GM20000 (cell line): ENCODE data around the gene WWTR1.

ENCODE experiments used
- DNase-seq: peaks from one replicate; pipeline ENCODE4 v3.0.0; 2012; ENCODE audit warnings: low spot score
- CTCF ChIP-seq: IDR thresholded peaks from 2 replicates; pipeline ENCODE4 v1.5.1; 2012; ENCODE audit warnings: mild to moderate bottlenecking, control low read depth; ENCODE audit errors: extremely low read depth, missing control alignments

The WWTR1 gene

GRCh38 chr3:149532489-149533180 lies 125.2 kb downstream of the WWTR1 start:
- DNase-seq: peak; percentile 11
- no peak for TF ChIP-seq CTCF

GRCh38 chr3:149529099-149529498 lies 128.7 kb downstream of the WWTR1 start:
- no peak for TF ChIP-seq CTCF
- no peak for DNase-seq

GRCh38 chr3:149528340-149528650 lies 129.5 kb downstream of the WWTR1 start:
- no peak for DNase-seq
- no peak for TF ChIP-seq CTCF

GRCh38 chr3:149527531-149528339 lies 130.1 kb downstream of the WWTR1 start:
- DNase-seq: no peak
- TF ChIP-seq CTCF: no peak

- no peak for TF ChIP-seq CTCF
- DNase-seq: no peak
Measured at GRCh38 chr3:149523512-149524299, 134.1 kb downstream of the WWTR1 start.

- no peak for DNase-seq
- no peak for TF ChIP-seq CTCF
Measured at GRCh38 chr3:149519912-149520311, 137.9 kb downstream of the WWTR1 start.

- no peak for DNase-seq
- TF ChIP-seq CTCF: no peak
Measured at GRCh38 chr3:149516920-149517319, 140.9 kb downstream of the WWTR1 start.
